C1 segment of cervical spinal cord (tissue), 14 donors: Measurements from ENCODE around the gene PLCG2.
"Not testable (repeated sequence)": the region's sequence is repeated elsewhere in the genome, so short reads cannot be mapped to it uniquely, and the experiment has no call there.

ENCODE experiments used
- DNase-seq, 14 donors: peaks; one replicate each; lab custom pipeline; 2025; lab: John Stamatoyannopoulos, UW

PLCG2 gene

GRCh38 chr16:81877490-81877889, 98.4 kb downstream of the PLCG2 start:
- not testable (repeated sequence) for DNase-seq

DNA sequence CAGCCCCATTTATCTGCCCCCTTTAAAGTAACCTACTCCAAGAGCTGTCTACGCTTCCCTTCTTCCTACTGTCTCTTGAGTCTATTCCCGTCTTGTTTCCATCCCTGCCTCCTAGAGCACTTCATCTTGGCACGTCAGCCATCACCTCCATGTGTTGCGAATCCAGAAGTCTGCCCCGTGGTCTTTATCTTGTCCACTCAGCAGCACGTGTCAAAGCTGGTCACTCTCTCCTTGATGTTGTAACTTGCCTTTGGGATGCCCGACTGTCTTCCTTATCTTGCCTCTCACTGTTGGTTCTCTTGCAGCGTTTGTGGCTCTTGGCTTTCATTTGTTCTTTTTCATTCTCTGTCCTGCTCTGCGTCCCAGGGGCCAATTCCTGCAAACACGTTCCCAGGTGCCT, 99.4 kb downstream of the PLCG2 start:
- DNase-seq: no peak

GRCh38 chr16:81879625-81880024, 100.5 kb downstream of the PLCG2 start:
- no peak for DNase-seq

- no peak for DNase-seq
Observed at GRCh38 chr16:81880816-81881215, 101.7 kb downstream of the PLCG2 start.

- no peak for DNase-seq
Observed at GRCh38 chr16:81881228-81881627, 102.1 kb downstream of the PLCG2 start.

DNA sequence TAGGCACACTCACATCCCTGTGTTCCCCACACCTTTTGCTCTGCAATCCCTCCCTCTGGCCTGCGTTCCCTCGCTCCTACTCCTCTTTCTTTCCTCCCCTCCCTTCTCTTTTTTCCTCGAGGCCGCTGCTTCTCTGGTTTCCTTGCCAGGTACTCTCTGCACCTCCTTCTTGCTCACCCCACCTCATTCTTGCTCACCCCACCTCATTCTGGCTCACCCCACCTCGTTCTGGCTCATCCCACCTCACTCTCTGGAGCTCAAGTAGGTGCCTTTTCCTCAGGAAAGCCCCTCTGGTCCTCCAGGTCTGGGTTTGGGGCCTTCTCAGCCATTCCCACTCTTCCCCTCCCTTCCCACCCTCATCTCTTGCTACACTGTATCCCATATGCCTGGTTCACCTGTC, 103.5 kb downstream of the PLCG2 start:
- DNase-seq: no peak

DNA sequence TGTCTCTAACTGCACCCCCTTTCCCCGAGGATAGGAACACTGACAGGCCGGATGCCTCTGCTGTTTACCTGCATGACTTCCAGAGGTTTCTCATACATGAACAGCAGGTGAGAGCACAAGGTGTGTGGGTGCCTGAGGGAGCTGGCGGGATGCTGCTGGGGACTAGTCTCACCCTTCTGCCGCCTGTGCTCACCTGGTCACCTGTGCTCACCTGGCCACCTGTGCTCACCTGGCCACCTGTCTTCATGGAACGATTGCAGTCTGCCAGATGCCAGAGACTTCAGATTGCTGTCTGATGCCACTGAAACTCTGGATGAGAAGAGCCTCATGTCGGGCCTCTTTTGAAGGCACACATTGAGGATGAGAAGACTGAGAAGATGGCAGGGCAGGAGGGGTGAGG, 104.1 kb downstream of the PLCG2 start:
- DNase-seq: no peak

DNA sequence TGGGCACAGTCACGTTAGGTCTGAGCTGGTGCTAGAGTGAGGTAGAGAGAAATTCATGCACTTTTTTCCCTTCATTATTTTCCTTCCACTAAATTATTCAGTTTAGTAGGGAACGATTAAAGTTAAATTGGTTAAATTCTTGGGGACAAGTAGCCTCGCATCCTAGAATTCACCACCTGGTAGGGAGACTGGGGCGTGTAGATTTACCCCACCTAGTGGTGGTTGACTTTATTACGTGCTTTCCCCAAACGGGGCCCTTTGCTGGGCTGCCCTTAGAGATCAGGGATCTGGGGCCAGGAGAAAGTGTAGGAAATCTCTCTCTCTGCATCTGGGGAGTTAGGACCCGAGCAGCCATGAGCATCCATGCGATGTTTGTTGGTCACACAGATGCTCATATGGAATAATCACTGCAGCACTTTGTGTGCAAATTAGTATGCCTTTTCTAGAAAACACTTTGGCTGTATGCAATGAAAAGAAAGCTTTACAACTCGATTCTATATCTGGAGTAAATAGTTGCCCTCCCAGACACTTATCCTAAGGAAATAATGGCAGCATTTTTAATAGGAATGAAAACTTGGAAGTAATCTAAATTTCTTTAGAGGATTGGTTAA, 107.0 kb downstream of the PLCG2 start:
- DNase-seq: no peak

DNA sequence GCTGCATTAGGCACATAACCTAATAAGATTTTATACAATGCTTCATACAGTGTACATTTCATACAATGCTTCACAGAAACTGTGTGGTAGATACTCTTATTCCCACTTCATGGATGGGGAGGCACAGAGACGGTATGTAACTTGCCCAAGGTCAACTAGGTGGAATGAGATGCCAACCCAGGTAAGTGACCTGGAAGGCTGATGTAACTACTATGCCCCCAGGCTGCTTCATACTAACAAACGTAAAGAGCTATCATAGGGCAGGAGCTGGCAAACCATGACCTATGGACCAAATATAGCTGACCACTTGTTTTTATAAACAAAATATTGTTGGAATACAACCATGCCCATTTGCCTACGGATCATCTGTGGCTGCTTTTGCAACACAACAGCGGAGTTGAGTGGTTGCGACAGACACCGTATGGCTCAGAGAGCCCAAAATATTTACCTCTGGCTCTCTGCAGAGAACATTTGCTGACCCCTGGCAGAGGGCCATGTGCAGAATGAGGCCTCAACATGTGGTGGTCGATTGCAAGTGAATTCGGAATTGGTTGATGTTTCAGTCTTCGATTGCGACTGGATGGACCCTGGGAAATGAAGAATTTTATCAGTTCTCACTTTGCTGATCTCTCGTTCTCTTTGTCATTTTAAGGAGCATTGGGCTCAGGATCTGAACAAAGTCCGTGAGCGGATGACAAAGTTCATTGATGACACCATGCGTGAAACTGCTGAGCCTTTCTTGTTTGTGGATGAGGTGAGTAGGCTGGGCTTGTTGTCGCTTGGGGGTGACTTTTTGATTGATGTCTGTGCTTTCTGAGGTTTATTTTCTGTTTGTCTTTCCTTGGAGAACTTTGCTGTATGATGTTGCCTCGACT, 109.7 kb downstream of the PLCG2 start:
- DNase-seq: no peak

- DNase-seq: no peak
Observed at GRCh38 chr16:81891736-81892364, 112.8 kb downstream of the PLCG2 start.

DNA sequence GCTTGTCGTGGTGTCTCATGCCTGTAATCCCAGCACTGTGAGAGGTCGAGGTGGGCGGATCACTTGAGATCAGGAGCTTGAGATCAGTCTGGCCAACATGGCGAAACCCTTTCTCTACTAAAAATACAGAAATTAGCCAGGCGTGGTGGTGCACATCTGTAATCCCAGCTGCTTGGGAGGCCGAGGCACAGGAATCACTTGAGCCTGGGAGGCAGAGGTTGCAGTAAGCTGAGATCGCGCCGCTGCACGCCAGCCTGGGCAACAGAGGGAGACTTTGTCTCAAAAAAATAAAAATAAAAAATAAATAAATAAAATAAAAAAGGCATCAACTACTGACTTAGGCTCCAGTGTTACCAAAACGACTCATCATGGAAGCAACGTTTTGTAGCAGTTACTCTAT, 115.5 kb downstream of the PLCG2 start:
- DNase-seq: no peak

GRCh38 chr16:81896902-81897301, 117.8 kb downstream of the PLCG2 start:
- no peak for DNase-seq

DNA sequence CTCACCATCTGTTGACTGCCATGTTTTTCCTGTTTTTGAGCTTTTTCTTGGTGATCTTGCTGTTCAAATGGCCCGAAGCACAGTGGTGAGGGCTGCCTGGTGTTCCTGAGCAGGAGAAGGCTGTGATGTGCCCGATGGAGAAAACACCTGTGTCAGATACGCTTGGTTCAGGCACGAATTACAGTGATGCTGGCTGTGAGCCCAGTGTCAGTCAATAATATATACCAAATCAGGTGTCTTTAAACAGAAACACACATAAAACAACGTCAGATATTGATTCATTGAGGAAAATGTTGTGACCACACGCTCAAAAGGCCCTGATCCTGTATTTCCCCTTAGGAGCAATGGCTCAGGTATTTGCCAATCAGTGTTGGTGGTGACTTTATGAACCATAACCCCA, 120.5 kb downstream of the PLCG2 start:
- no peak for DNase-seq

DNA sequence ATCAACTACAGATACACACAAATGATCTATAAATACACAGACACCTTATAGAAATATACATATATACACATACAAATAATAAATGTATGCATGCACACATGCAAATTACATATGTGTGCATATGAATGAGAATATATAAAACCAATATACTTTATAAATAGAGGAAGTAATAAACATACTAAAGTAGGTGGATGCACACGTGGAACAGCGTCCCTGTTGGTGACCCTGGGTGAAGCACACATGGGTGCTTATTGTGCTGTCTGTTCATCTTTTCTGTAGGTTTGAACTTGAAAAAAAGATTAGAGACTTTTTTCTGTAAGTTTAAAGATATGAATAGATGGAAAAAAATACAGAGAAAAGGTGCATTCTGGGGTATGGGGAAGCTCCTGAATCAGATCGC, 120.9 kb downstream of the PLCG2 start:
- no peak for DNase-seq

DNA sequence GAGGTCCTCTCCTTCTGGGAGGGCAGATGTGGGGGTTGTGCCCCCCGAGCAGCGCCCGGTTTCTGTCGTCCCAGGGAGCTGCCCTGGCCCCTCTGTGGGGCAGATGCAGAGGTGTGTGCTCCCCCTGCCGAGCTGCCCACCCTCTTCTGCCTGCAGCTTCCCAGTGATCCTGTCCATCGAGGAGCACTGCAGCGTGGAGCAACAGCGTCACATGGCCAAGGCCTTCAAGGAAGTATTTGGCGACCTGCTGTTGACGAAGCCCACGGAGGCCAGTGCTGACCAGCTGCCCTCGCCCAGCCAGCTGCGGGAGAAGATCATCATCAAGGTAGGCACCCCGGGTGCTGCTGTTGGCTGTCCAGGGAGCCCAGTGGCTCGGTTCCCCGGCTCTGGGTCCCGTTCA, 121.4 kb downstream of the PLCG2 start:
- DNase-seq: no peak

DNA sequence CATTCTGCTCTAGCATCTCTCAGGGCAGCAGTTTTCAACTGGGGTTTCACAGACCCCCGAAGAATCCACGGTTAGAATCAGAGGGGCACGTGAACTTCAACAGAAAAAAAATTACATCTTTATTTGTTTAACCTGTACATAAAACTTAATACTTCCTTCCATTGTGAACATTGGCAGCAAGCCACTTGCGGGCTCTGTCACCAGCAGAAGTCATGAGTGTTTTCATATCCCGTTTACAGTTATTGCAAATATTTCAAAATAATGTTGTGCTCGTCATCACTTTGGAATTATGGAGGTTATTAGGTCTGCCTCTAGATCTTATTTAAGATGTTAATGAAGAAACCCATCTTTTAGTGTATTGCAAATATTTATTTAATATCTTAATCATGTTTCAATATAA, 122.4 kb downstream of the PLCG2 start:
- no peak for DNase-seq

GRCh38 chr16:81902025-81902424, 122.9 kb downstream of the PLCG2 start:
- no peak for DNase-seq

GRCh38 chr16:81904320-81904719, 125.2 kb downstream of the PLCG2 start:
- no peak for DNase-seq

DNA sequence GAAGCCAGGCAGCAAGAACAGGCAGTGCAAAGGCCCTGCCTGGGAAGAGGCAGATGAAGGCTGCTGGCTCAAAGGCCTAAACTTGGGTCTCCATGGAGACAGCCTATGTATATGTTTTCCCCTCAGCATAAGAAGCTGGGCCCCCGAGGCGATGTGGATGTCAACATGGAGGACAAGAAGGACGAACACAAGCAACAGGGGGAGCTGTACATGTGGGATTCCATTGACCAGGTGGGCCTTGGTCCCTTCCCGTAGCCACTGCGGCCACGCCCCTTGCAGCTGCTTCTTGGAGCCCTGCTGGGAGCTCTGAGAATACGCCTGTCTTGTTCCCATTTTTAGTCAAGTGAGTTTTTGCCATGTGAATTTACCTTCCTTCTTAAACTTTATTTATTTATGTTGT, 126.2 kb downstream of the PLCG2 start:
- no peak for DNase-seq

DNA sequence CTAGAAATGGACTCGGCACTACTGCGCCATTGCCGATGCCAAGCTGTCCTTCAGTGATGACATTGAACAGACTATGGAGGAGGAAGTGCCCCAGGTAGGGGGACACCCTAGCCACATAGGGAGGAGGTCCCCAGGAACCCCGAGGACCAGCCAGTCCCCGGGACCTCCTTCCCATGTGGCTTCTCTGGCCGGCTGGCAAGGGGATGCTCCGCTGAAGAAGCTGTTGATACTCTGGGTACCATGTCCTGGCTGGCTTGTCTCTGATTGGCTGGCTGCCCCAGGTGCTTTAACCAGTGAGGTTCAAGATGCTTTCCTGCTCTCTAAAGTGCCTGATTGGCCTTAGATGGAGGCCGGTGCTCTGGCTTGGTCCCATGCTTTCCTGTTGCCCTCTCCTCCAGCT, 128.6 kb downstream of the PLCG2 start:
- no peak for DNase-seq

DNA sequence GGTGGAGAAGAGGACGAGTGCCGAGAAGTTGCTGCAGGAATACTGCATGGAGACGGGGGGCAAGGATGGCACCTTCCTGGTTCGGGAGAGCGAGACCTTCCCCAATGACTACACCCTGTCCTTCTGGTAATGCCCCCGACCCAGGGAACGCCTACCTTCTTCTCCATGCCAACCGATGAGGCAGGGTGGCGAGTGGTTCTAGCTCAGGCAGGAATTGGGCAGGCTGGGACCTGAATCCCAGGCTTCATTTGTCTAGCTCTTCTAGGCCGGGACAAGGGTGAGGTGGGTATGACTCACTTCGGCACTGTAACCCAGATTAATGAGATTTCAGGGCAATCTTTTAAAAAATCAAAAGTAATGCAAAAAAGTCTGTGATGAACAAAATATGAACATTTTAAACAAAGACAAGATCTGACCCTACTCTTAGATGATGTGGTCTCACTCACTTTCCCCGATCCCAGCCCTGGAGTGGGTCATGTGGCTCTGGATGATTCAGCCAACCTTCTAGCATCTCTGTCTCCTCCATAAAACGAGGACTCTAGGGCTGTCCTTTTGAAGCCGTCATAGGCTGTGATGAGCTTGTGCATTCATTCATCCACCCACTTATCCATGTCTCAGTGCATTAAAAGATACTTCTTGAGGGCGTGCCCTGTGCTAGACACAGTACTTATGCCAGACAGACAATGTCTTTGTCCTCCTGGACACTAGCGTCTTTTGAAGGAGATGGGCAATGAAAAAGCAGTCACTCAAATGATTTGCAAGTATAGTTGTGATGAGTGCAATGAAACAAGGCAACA, 129.6 kb downstream of the PLCG2 start:
- DNase-seq: no peak

- no peak for DNase-seq
Observed at GRCh38 chr16:81910366-81910885, 131.3 kb downstream of the PLCG2 start.
